Skeletal muscle tissue (tissue), 4 donors: ENCODE measurements around the gene NOC4L. TPM values are rescaled to one million over a fixed set of nuclear protein-coding genes. Genes with fewer than 3 reads are reported as not detected.
"Not testable (repeated sequence)": the region's sequence is repeated elsewhere in the genome, so short reads cannot be mapped to it uniquely, and the experiment has no call there.

Source experiments
- H3K27ac ChIP-seq: one replicate; pipeline ENCODE4 v1.7.0; 2013; ENCODE audit warnings: mild to moderate bottlenecking, low read depth, low read length, inconsistent platforms
- H3K27me3 ChIP-seq, 3 donors: one replicate each; pipeline ENCODE4 v1.7.0; 2013; ENCODE audit warnings: low read length in 3 of 3; ENCODE audit not compliant: control insufficient read depth in 3 of 3, insufficient read depth in 3 of 3
- H3K36me3 ChIP-seq, 3 donors: one replicate each; pipeline ENCODE4 v1.7.0; 2013; ENCODE audit warnings: low read length in 3 of 3; ENCODE audit not compliant: control insufficient read depth in 3 of 3, insufficient read depth in 3 of 3
- H3K4me1 ChIP-seq, 3 donors: one replicate each; pipeline ENCODE4 v1.7.0; 2013; ENCODE audit warnings: low read length in 3 of 3, mild to moderate bottlenecking in 3 of 3; ENCODE audit not compliant: control insufficient read depth in 3 of 3, insufficient read depth in 3 of 3
- H3K4me3 ChIP-seq, 3 donors: one replicate each; pipeline ENCODE4 v1.7.0; 2013; ENCODE audit warnings: low read length in 3 of 3
- H3K9ac ChIP-seq, 3 donors: one replicate each; pipeline ENCODE4 v1.7.0; 2013; ENCODE audit warnings: low read length in 3 of 3, mild to moderate bottlenecking in 3 of 3, moderate library complexity in 2 of 3, low read depth in 1 of 3
- H3K9me3 ChIP-seq, 3 donors: one replicate each; pipeline ENCODE4 v1.7.0; 2013; ENCODE audit warnings: low read length in 3 of 3; ENCODE audit not compliant: control insufficient read depth in 3 of 3
- total RNA-seq: library from RNA; depleted of rRNA; stranded (reverse); fragments of >200 nt; gene quantifications from one replicate; pipeline ENCODE4 v1.2.3, GENCODE V29; 2014
- donor health status: Osteomylitis.

NOC4L gene
- 5.7 TPM for total RNA-seq

DNA sequence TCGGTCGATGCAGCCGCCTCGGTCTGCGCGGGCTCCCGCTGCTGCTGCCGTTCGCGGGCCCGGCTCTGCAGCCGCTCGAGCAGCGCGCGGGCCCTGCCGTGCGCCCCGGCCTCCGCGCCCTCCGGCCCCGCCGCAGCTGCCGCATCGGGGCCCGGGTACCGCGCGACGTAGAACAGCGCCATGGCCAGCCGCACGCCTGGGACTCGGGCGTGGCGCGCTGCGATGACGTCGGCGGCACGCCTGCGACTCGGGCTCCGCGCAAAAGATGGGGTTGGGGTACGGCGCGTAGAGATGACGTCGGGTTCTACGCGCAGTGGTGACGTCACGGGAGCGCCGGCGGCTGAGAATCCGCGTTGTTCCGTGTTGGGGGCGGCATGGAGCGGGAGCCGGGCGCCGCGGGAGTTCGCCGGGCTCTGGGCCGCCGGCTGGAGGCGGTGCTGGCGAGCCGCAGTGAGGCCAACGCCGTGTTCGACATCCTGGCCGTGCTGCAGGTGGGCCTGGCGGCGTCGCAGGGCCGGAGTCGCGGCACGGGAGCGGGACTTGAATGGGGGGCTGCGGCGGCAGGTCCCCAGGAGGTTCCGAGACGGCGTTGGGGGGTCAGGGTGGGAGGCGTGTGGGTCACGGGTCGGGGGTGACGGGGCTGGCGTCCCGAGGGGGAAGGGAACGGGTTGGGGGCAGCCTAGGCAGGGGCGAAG lies at the start of gene NOC4L, which contains the start of gene DDX51:
NOC4L (plus strand) TSS at position 343 of the 695 bp plus-strand sequence; CDS start at position 375, 32 bp downstream.
DDX51 (minus strand) TSS at position 205 of the 695 bp plus-strand sequence; CDS start at position 182, 23 bp downstream.
- Histone ChIP-seq H3K9me3 (no peaks in the 10 kb centered on the region), H3K4me1 (peaks cover 21 to 29% (median 23%) of the 10 kb centered on the region in 3 donors), H3K27me3 (no peaks in the 10 kb centered on the region), H3K9ac (peak within 1 kb of the TSS; percentile 72 to 94 (median 91)), H3K36me3 (peaks cover 41 to 47% (median 41%) of the 10 kb centered on the region in 3 donors), H3K4me3 (peak within 1 kb of the TSS; percentile 80 to 91 (median 88)), H3K27ac (peak within 1 kb of the TSS; percentile 80)

DNA sequence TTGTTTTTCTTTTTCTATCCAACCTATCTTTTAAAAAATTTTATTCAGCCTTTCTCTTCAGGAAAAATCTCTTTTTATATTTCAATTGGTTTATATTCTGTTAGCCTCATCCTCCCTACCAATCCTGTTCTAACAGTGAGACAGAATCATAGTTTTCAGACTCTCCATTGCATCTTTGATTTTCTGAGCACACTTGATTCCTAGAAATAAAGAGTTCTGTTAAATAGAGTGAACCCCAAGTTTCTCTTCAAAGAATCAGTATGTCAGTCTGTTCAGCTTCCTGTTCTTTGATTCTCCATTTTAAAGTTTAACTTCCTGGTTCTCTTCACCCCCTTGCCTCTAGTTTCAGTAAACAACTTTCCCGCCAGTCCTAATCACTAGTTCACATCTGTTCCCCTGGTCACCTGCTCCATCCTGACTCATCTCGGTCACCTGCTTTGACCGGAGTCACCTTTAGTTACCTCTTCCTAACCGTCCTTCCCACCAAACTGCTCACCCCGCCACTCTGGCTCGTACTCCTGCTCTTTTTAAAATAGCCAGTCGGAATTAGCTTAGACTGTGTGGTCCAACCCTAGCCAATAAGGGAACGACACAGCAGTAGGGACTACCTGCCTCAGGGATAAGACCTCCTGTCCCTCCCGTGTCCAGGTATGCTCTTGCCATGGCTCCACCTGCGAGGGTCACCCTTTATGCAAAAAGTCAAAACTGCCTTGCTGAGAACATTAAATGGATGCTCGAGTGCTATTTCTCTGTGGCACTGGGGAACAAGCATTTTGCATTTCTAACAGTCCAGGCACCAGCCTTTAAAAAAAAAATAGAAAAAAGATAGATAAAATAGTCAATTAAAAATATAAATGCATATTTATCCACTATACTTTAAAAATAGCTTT lies 48.5 kb upstream of the NOC4L start:
- H3K4me3 ChIP-seq: no peak overlapping the region
- H3K27ac ChIP-seq: no peak overlapping the region
- H3K9me3 ChIP-seq: no peaks in the 10 kb centered on the region
- no peaks in the 10 kb centered on the region for H3K4me1 ChIP-seq
- H3K27me3 ChIP-seq: no peaks in the 10 kb centered on the region
- H3K36me3 ChIP-seq: peaks cover 2 to 8% (median 5%) of the 10 kb centered on the region in 3 donors
- no peak overlapping the region for H3K9ac ChIP-seq

DNA sequence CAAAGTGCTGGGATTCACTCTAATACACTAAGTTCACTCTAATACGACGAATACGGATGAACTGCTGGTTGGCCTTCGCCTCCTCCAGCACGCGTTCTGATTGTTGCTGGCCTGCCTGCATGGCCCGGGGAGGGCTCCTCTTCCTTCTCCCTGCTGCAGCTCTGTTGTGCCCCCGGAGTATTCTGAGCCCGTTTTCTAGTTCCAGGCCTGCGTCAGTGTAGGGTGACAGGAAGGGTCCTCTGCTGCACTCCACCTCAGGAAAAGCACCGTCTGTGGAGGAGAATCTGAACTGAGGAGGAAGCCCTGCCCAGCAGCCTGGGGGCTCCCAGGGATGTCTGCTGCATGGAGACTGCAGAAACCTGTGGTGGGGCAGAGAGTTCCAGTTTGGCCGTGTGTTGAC lies 44.5 kb upstream of the NOC4L start:
- Histone ChIP-seq H3K27ac (no peak overlapping the region), H3K4me3 (no peak overlapping the region), H3K9me3 (no peaks in the 10 kb centered on the region), H3K4me1 (no peaks in the 10 kb centered on the region), H3K9ac (no peak overlapping the region), H3K27me3 (no peaks in the 10 kb centered on the region), H3K36me3 (peaks cover 2 to 9% (median 5%) of the 10 kb centered on the region in 3 donors)

DNA sequence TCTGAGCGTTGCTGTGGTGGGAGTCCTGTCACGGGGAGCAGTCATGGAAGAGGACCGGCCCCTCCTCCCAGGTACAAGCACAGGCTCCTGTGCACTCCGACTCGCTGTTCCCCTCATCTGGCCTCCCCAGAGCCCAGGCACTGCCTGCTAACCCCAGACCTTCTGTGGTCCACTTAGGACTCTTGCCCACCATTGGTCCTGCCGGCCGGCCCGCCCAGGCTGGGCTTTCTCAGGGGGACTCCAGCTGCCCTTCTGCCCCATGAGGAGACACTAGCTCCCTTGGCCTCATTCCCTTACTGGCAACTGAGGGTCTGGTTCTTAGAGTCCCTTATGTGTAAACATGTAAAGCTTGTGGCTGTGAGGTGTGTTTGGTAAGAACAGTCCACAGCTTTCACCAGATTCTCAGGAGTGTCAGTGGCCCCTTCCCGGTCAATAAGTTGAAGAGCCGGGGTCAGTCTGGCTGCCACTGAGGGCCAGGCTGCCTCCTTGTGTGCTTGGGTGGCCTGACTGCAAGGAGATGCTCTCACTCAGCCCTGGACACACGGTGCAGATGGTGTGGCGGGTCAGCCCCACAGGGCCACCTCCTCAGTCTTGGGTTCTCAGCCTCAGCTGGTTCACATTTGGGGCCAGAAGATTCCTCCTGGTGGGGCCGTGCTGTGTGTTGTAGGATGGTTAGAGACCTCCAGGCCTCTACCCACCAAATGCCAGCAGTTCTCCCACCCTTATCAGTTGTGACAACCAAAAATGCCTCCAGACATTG lies 43.8 kb upstream of the NOC4L start:
- Histone ChIP-seq H3K9me3 (no peaks in the 10 kb centered on the region), H3K4me1 (peaks cover 4 to 5% (median 4%) of the 10 kb centered on the region in 3 donors), H3K36me3 (peaks cover 2 to 11% (median 5%) of the 10 kb centered on the region in 3 donors), H3K4me3 (no peak overlapping the region), H3K27ac (no peak overlapping the region), H3K27me3 (no peaks in the 10 kb centered on the region), H3K9ac (no peak overlapping the region)

DNA sequence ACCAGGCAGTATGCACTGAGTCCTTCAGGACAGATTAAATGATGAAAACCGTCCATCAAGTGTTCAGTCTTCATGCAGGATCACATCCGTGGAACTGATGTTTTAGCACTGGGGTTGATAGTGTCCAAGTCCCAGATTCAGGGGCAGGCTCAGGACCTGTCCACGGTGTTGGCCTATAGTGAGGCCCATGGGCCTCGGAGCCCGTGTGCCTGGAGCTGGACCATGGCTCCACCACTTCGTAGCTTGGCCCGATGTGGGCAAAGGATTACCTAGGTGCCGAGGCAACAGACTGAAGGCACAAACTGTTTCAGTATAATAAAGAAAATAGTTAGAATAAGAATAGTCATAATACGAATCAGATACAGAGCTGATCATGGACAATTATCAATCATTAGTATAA lies 42.0 kb upstream of the NOC4L start:
- Histone ChIP-seq H3K9ac (no peak overlapping the region), H3K36me3 (peaks cover 0 to 11% (median 5%) of the 10 kb centered on the region in 3 donors), H3K4me1 (peaks cover 5 to 8% (median 6%) of the 10 kb centered on the region in 3 donors), H3K4me3 (no peak overlapping the region), H3K9me3 (no peaks in the 10 kb centered on the region), H3K27ac (no peak overlapping the region), H3K27me3 (no peaks in the 10 kb centered on the region)

DNA sequence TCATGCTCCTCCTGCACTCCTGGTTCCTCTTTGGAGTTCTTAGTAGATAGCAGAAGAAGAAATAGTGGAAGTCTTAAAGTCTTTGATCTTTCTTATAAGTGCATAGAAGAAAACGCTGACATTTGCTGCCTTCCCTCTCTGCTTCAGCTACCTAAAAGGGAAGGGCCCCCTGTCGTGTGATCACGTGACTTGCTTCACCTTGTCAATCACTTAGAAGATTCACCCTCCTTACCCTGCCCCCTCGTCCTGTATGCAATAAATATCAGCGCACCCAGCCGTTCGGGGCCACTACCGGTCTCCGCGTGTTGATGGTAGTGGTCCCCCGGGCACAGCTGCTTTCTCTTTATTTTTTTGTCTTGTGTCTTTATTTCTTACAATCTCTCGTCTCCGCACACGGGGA lies 41.2 kb upstream of the NOC4L start:
- H3K4me3 ChIP-seq, H3K27me3 ChIP-seq: not testable (repeated sequence)
- H3K36me3 ChIP-seq: peaks cover 0 to 11% (median 5%) of the 10 kb centered on the region in 3 donors

DNA sequence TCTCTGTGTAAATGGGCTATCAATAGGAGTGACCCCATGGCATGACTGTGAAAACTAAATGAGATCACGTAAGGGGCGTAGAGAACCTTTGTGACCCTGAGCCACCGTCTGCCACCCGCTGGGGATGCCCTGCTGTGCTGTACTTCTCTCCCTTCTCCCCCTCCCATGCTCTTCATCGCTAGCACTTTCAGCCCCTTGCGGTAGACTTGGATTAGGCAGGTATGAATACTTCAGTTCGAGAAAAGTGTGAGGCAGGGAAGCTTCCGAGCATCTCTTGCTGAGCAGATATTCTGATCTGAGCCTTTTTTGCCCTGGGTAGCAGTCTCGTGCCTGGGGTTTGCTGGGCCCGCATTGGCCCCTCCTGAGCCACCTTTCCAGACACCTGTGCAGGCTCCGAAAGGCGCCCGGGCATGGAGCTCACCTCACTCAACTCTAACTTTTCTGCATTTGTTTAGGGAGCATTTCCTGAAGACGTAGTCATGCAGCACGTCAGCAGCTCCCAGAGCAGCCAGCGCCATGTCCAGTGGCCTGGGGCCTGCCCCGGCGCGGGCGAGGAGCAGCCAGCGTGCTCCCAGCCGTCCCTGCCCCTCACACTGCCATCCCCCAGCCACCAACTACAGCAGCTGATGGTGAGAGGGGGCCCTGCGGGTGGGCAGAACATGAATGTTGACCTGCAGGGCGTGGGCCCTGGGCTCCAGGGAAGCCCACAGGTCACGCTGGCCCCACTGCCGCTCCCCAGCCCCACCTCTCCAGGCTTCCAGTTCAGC lies 40.5 kb upstream of the NOC4L start:
- no peak overlapping the region for H3K27ac ChIP-seq
- no peaks in the 10 kb centered on the region for H3K27me3 ChIP-seq
- peaks cover 2 to 11% (median 10%) of the 10 kb centered on the region in 3 donors for H3K36me3 ChIP-seq
- no peak overlapping the region for H3K9ac ChIP-seq
- no peak overlapping the region for H3K4me3 ChIP-seq
- no peaks in the 10 kb centered on the region for H3K9me3 ChIP-seq
- peaks cover 5 to 8% (median 6%) of the 10 kb centered on the region in 3 donors for H3K4me1 ChIP-seq

More for the DNA sequence above, 41.2 kb upstream of the NOC4L start:
- H3K9ac ChIP-seq, H3K27ac ChIP-seq, H3K9me3 ChIP-seq, H3K4me1 ChIP-seq: not testable (repeated sequence)

DNA sequence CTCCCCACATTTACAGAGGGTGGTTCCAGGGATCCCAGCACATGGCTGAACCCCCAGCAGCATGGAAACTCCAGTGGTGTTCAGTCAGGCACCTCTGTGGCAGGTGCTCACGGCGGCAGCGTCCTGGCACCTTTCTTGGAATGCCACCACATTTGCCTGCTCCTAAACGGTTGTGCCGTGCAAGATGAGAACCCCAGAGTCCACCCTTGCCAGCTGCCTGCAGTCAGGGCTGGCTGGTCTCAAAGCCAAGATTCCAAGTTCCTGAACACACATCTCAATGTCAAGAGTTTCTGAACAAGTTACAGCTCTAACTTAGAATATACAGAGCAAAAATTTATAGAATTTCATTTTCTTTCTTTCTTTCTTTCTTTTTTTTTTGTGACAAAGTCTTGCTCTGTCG lies 38.8 kb upstream of the NOC4L start:
- Histone ChIP-seq H3K4me1 (peaks cover 5 to 8% (median 6%) of the 10 kb centered on the region in 3 donors), H3K36me3 (peaks cover 7 to 10% (median 9%) of the 10 kb centered on the region in 3 donors), H3K9ac (peak overlapping the region in 1 of 3 donors; percentile 54)

DNA sequence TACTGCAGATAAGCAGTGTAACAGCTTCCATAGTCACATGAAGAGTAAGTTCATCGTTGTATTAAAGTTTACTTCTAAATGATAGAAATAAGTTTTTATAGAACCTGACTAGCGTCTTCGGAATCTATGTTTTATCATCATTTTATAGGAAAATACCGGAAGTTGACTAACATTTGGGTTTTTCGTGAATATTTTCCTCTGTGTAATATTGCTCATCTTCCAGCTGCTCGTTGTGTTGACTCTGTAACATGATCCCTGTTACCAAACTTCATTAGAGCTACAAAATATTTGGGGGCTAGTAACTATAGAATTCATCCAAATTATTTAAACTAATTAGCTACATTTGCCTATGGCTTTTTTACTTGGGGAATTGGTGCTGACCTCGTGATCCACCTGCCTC lies 37.3 kb upstream of the NOC4L start:
- Histone ChIP-seq H3K36me3 (peaks cover 11 to 20% (median 15%) of the 10 kb centered on the region in 3 donors), H3K9me3 (no peaks in the 10 kb centered on the region), H3K27ac (no peak overlapping the region)

More for the DNA sequence above, 38.8 kb upstream of the NOC4L start:
- no peaks in the 10 kb centered on the region for H3K9me3 ChIP-seq
- no peaks in the 10 kb centered on the region for H3K27me3 ChIP-seq
- no peak overlapping the region for H3K27ac ChIP-seq
- no peak overlapping the region for H3K4me3 ChIP-seq

More for the DNA sequence above, 37.3 kb upstream of the NOC4L start:
- no peak overlapping the region for H3K9ac ChIP-seq
- H3K27me3 ChIP-seq: no peaks in the 10 kb centered on the region
- no peak overlapping the region for H3K4me3 ChIP-seq
- H3K4me1 ChIP-seq: peaks cover 5 to 8% (median 6%) of the 10 kb centered on the region in 3 donors
